SK-N-SH treated with all-trans-retinoic acid at 6 μM for 48 hours (cell line): ENCODE data around the gene PTRH2.

Source experiments
- ATAC-seq: fragments of 200-7000 bp; cut with Tn5 transposase; 3 replicates; pipeline ENCODE4 v1.9.1; 2020; ENCODE audit warnings: mild to moderate bottlenecking, moderate library complexity
- ARNTL ChIP-seq: fragments of 450-650 bp; formaldehyde crosslinking; IDR thresholded peaks from 2 replicates; pipeline ENCODE4 v1.5.0; 2020; ENCODE audit warnings: low read depth, mild to moderate bottlenecking, moderate library complexity, borderline replicate concordance
- BACH2 ChIP-seq: fragments of 250-450 bp; sonication (Bioruptor Pico); IDR thresholded peaks from 2 replicates; pipeline ENCODE4 v1.9.0; 2021; ENCODE audit warnings: mild to moderate bottlenecking, borderline replicate concordance
- CREB5 ChIP-seq: fragments of 250-450 bp; sonication (Bioruptor Pico); IDR thresholded peaks from 2 replicates; pipeline ENCODE4 v1.5.1; 2020; ENCODE audit warnings: low read depth, mild to moderate bottlenecking, moderate library complexity
- CSDC2 ChIP-seq: fragments of 250-450 bp; sonication (Bioruptor Pico); IDR thresholded peaks from 2 replicates; pipeline ENCODE4 v1.5.0; 2020; ENCODE audit warnings: mild to moderate bottlenecking, moderate library complexity
- ESRRG ChIP-seq: fragments of 250-450 bp; sonication (Bioruptor Pico); IDR thresholded peaks from 2 replicates; pipeline ENCODE4 v1.6.1; 2021; ENCODE audit warnings: mild to moderate bottlenecking
- GLIS3 ChIP-seq: fragments of 250-450 bp; sonication (Bioruptor Pico); IDR thresholded peaks from 2 replicates; pipeline ENCODE4 v1.5.0; 2020; ENCODE audit warnings: mild to moderate bottlenecking, moderate library complexity
- ISL1 ChIP-seq: fragments of 250-450 bp; sonication (Bioruptor Pico); IDR thresholded peaks from 2 replicates; pipeline ENCODE4 v2.1.2; 2022; ENCODE audit warnings: mild to moderate bottlenecking, moderate library complexity
- OSR1 ChIP-seq: fragments of 250-450 bp; sonication (Bioruptor Pico); IDR thresholded peaks from 2 replicates; pipeline ENCODE4 v1.8.0; 2022; ENCODE audit warnings: moderate library complexity, mild to moderate bottlenecking, inconsistent platforms
- PPARA ChIP-seq: fragments of 250-450 bp; sonication (Bioruptor Pico); IDR thresholded peaks from 2 replicates; pipeline ENCODE4 v1.5.0; 2020; ENCODE audit warnings: mild to moderate bottlenecking, borderline replicate concordance
- RARB ChIP-seq: fragments of 250-450 bp; sonication (Bioruptor Pico); IDR thresholded peaks from 2 replicates; pipeline ENCODE4 v1.8.0; 2021; ENCODE audit warnings: mild to moderate bottlenecking, moderate library complexity
- SNAI2 ChIP-seq: fragments of 250-450 bp; sonication (Bioruptor Pico); IDR thresholded peaks from 2 replicates; pipeline ENCODE4 v1.5.0; 2020; ENCODE audit warnings: mild to moderate bottlenecking, moderate library complexity
- TCF4 ChIP-seq: fragments of 250-450 bp; sonication (Bioruptor Pico); IDR thresholded peaks from 2 replicates; pipeline ENCODE4 v1.8.0; 2021; ENCODE audit warnings: mild to moderate bottlenecking, moderate library complexity, borderline replicate concordance
- TOX ChIP-seq: fragments of 250-450 bp; sonication (Bioruptor Pico); IDR thresholded peaks from 2 replicates; pipeline ENCODE4 v1.8.0; 2021; ENCODE audit warnings: mild to moderate bottlenecking, moderate library complexity, borderline replicate concordance
- ZC3H10 ChIP-seq: fragments of 250-450 bp; sonication (Bioruptor Pico); IDR thresholded peaks from 2 replicates; pipeline ENCODE4 v1.5.1; 2021; ENCODE audit warnings: mild to moderate bottlenecking, moderate library complexity
- ZFP3 ChIP-seq: fragments of 250-450 bp; sonication (Bioruptor Pico); IDR thresholded peaks from 2 replicates; pipeline ENCODE4 v1.5.0; 2020; ENCODE audit warnings: mild to moderate bottlenecking, moderate library complexity
- ZFP30 ChIP-seq: fragments of 450-650 bp; formaldehyde crosslinking; IDR thresholded peaks from 2 replicates; pipeline ENCODE4 v1.5.0; 2022; ENCODE audit warnings: mild to moderate bottlenecking, moderate library complexity
- ZNF565 ChIP-seq: fragments of 450-650 bp; formaldehyde crosslinking; conservative IDR thresholded peaks from 2 replicates; pipeline ENCODE4 v1.5.0; 2020; ENCODE audit warnings: low read depth, mild to moderate bottlenecking, moderate library complexity
- ZNF70 ChIP-seq: fragments of 450-650 bp; formaldehyde crosslinking; IDR thresholded peaks from 2 replicates; pipeline ENCODE4 v1.5.0; 2020; ENCODE audit warnings: mild to moderate bottlenecking, moderate library complexity
- ZNF8 ChIP-seq: fragments of 450-650 bp; formaldehyde crosslinking; IDR thresholded peaks from 2 replicates; pipeline ENCODE4 v1.5.0; 2020; ENCODE audit warnings: mild to moderate bottlenecking, moderate library complexity
- TF ChIP-seq, protein P1 (sequence below): fragments of 250-450 bp; sonication (Bioruptor Pico); IDR thresholded peaks from 2 replicates; pipeline ENCODE4 v1.5.0; 2020; ENCODE audit warnings: mild to moderate bottlenecking, moderate library complexity
- TF ChIP-seq, protein P2 (sequence below): fragments of 250-450 bp; sonication (Bioruptor Pico); IDR thresholded peaks from 2 replicates; pipeline ENCODE4 v1.8.0; 2020; ENCODE audit warnings: mild to moderate bottlenecking, moderate library complexity, borderline replicate concordance

Gene PTRH2

GRCh38 chr17:59737324-59737723 is 30.1 kb upstream of the PTRH2 start (continued):
- TF ChIP-seq ARNTL (CRISPR knock-in tag), result no peak

DNA sequence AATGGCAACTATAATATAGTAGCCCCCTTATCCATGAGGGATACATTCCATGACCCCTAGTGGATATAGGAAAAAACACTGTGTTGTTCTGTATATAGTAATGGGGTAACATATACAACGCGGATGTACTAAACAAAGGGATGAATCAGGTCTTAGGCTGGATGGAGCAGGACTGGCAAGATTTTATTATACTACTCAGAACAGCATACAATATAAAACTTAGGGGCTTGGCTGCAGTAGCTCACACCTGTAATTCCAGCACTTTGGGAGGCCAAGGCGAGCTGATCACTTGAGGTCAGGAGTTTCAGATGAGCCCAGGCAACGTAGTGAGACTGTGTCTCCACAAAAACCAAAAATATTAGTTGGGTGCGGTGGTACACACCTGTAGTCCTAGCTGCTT is 27.0 kb upstream of the PTRH2 start:
- TF ChIP-seq TCF4 (CRISPR knock-in tag) (no peak), CREB5 (CRISPR knock-in tag) (no peak), BACH2 (CRISPR knock-in tag) (no peak), ARNTL (CRISPR knock-in tag) (no peak), RARB (CRISPR knock-in tag) (no peak), ZC3H10 (no peak), CSDC2 (CRISPR knock-in tag) (no peak), SNAI2 (CRISPR knock-in tag) (no peak), ISL1 (CRISPR knock-in tag) (no peak), ZNF70 (CRISPR knock-in tag) (no peak), GLIS3 (CRISPR knock-in tag) (no peak), ZFP3 (CRISPR knock-in tag) (no peak), ZNF565 (CRISPR knock-in tag) (no peak), TOX (CRISPR knock-in tag) (no peak), OSR1 (CRISPR knock-in tag) (no peak), ZNF8 (CRISPR knock-in tag) (no peak), PPARA (CRISPR knock-in tag) (no peak), ESRRG (CRISPR knock-in tag) (no peak)
- TF ChIP-seq, protein P1, sequence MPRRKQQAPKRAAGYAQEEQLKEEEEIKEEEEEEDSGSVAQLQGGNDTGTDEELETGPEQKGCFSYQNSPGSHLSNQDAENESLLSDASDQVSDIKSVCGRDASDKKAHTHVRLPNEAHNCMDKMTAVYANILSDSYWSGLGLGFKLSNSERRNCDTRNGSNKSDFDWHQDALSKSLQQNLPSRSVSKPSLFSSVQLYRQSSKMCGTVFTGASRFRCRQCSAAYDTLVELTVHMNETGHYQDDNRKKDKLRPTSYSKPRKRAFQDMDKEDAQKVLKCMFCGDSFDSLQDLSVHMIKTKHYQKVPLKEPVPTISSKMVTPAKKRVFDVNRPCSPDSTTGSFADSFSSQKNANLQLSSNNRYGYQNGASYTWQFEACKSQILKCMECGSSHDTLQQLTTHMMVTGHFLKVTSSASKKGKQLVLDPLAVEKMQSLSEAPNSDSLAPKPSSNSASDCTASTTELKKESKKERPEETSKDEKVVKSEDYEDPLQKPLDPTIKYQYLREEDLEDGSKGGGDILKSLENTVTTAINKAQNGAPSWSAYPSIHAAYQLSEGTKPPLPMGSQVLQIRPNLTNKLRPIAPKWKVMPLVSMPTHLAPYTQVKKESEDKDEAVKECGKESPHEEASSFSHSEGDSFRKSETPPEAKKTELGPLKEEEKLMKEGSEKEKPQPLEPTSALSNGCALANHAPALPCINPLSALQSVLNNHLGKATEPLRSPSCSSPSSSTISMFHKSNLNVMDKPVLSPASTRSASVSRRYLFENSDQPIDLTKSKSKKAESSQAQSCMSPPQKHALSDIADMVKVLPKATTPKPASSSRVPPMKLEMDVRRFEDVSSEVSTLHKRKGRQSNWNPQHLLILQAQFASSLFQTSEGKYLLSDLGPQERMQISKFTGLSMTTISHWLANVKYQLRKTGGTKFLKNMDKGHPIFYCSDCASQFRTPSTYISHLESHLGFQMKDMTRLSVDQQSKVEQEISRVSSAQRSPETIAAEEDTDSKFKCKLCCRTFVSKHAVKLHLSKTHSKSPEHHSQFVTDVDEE (CRISPR knock-in tag), result no peak
- TF ChIP-seq, protein P2, sequence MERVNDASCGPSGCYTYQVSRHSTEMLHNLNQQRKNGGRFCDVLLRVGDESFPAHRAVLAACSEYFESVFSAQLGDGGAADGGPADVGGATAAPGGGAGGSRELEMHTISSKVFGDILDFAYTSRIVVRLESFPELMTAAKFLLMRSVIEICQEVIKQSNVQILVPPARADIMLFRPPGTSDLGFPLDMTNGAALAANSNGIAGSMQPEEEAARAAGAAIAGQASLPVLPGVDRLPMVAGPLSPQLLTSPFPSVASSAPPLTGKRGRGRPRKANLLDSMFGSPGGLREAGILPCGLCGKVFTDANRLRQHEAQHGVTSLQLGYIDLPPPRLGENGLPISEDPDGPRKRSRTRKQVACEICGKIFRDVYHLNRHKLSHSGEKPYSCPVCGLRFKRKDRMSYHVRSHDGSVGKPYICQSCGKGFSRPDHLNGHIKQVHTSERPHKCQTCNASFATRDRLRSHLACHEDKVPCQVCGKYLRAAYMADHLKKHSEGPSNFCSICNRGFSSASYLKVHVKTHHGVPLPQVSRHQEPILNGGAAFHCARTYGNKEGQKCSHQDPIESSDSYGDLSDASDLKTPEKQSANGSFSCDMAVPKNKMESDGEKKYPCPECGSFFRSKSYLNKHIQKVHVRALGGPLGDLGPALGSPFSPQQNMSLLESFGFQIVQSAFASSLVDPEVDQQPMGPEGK, result no peak
- no peak for ATAC-seq

DNA sequence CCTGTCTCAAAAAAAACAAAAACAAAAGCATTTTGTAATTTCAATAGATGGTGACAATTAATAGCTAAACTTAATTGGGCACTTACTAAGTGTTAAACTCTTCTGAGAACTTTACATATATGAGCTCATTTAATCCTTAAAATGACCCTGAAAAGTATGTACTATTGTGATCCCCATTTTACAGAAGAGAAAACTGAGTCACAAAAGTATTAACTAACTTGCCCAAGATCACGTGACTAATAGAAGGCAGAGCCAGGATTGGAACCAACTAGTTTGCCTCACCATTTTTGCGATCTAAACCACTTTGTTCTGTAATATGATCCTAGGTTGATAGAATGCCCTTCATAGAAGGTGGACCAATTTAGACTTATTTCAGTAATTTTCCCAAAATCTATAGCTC is 26.5 kb upstream of the PTRH2 start:
- TF ChIP-seq TCF4 (CRISPR knock-in tag) (no peak), CSDC2 (CRISPR knock-in tag) (no peak), ZFP30 (no peak), BACH2 (CRISPR knock-in tag) (no peak), ARNTL (CRISPR knock-in tag) (no peak), ESRRG (CRISPR knock-in tag) (no peak), GLIS3 (CRISPR knock-in tag) (no peak), ZNF8 (CRISPR knock-in tag) (no peak), CREB5 (CRISPR knock-in tag) (no peak), TOX (CRISPR knock-in tag) (no peak), ZFP3 (CRISPR knock-in tag) (no peak), ZNF70 (CRISPR knock-in tag) (no peak), RARB (CRISPR knock-in tag) (no peak), ZC3H10 (no peak), SNAI2 (CRISPR knock-in tag) (no peak)
- TF ChIP-seq, protein P1 (CRISPR knock-in tag), result no peak
- no peak for ATAC-seq
